GM20431 (cell line): ENCODE results near the gene SCYL3.
"Not testable (repeated sequence)": the region's sequence is repeated elsewhere in the genome, so short reads cannot be mapped to it uniquely, and the experiment has no call there.

Experiments used
- in situ Hi-C: fragments of 300-500 bp; cut with MseI, MboI; formaldehyde crosslinking; loops from one replicate; pipeline ENCODE4 v1.15.0; 2020; ENCODE audit warnings: low sequenced_read_pairs; ENCODE audit not compliant: unreplicated experiment

The SCYL3 gene

GRCh38 chr1:169835647-169836046 is 58.0 kb downstream of the SCYL3 start:
- in situ Hi-C loops, result no loop called here

GRCh38 chr1:169834869-169835268 is 58.8 kb downstream of the SCYL3 start:
- in situ Hi-C loops, result no loop called here

- in situ Hi-C loops, result no loop called here
These were observed 60.4 kb downstream of the SCYL3 start for GRCh38 chr1:169833179-169833901.

- in situ Hi-C loops, result no loop called here
These were observed 64.0 kb downstream of the SCYL3 start for GRCh38 chr1:169829671-169830070.

- in situ Hi-C loops, result no loop called here
These were observed 69.5 kb downstream of the SCYL3 start for GRCh38 chr1:169824153-169824552.

- in situ Hi-C loops, result no loop called here
These were observed 72.2 kb downstream of the SCYL3 start for GRCh38 chr1:169821500-169821899.

GRCh38 chr1:169816617-169817016 is 77.1 kb downstream of the SCYL3 start:
- in situ Hi-C loops, result no loop called here

GRCh38 chr1:169814265-169814664 is 79.4 kb downstream of the SCYL3 start:
- in situ Hi-C loops, result no loop called here

GRCh38 chr1:169812131-169812530 is 81.6 kb downstream of the SCYL3 start:
- in situ Hi-C loops, result no loop called here

- in situ Hi-C loops, result not testable (repeated sequence)
These were observed 82.2 kb downstream of the SCYL3 start for GRCh38 chr1:169811418-169812035.

- in situ Hi-C loops, result no loop called here
These were observed 84.2 kb downstream of the SCYL3 start for GRCh38 chr1:169809370-169810095.

GRCh38 chr1:169804941-169805340 is 88.8 kb downstream of the SCYL3 start:
- in situ Hi-C loops, result no loop called here

GRCh38 chr1:169802888-169803287 is 90.8 kb downstream of the SCYL3 start:
- in situ Hi-C loops, result no loop called here
